Forelimb muscle (tissue), 1 donor: ENCODE results near the gene AAMDC. TPM values are rescaled to one million over a fixed set of nuclear protein-coding genes. Genes with fewer than 3 reads are reported as not detected.
A peak's percentile ranks its signal among the peaks of the same experiment; 100 is the strongest.

Experiments used
- DNase-seq: peaks from one replicate; pipeline ENCODE4 v3.0.0-alpha.2; 2013; ENCODE audit warnings: low read depth
- polyA plus RNA-seq: library from polyadenylated mRNA; unstranded; fragments of 120-200 nt; gene quantifications from one replicate; pipeline ENCODE4 v1.2.1, GENCODE V29; 2013; ENCODE audit not compliant: insufficient read length

The AAMDC gene
- 38.5 TPM for polyA plus RNA-seq

DNA sequence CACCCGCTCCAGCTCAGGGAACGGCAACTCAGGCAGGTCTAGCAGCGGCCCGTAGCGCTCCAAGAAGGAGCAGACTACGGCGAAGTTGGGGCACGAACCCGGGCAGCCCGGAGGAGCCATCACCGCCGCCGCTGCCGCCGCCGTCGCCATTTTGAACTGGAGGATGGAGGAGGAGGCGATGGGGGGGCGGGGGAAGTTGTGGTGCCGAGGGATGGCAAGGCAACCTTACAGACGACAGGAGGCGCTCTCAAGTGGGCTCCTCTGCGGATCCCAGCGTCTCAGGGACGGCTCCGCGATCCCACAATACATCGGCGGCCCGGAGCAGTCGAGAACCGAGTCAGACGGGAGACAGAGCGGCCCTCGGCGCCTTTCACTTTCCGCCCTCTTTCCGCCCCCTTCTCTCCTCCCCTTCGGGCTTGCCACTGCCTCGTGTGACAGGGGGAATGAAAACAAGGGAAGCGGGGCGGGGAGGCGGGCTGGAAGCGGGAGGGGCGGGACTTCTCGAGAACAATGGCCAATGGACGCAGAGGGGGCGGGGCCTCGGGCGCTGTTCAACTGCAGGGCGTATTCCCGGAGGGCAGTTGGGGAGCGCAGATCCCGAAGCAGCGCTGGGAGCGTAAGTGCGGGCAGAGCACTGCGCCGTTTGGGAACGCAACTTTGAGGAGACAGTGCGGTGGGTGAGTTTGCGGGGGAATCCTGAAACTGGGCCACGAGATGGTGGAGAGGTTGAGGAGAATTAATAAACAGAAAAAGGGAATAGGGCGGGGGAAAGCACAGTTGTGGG lies at the start of gene AAMDC, which contains the start of gene RSF1:
Gene AAMDC (plus strand): TSS at position 580 of the 784 bp plus-strand sequence. CDS start 21,353 bp downstream, outside the sequence.
Gene RSF1 (minus strand): TSS at position 158 of the 784 bp plus-strand sequence. CDS start 8 bp downstream, at position 150.
- peak; percentile 94 for DNase-seq

DNA sequence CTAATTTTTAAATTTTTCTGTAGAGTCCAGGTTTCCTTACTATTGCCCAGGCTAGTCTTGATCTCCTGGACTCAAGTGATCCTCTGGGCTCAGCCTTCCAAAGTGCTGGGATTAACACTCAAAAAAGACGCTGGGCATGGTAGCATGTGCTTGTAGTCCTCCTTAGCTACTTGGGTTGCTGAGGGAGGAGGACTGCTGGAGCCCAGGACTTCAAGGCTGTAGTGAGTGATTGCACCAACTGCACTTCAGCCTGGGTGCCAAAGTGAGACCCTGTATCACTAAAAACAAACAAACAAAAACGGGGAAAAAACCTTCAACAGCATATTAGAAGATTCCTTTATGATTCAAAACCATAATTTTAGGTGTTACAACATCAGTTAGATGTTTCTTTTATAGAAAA lies 45.0 kb upstream of the AAMDC start:
- no peak for DNase-seq

DNA sequence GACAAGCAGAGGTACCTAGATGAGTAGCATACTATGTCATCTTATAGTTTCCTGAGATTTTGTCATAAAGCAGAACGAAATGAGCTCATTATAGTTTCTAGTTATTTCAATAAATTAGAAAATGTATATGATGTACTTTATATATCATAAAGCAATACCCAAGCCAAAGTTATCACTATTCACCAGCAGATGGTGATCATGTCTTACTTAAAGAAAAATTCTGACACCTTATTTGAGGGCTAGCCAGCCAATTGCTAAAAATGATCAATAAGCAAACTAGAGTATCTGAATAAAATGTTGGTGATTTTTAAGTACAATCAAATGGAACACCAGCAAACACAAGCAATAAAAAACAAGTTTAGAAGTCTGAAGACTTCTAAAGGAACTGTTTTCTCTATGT lies 44.5 kb upstream of the AAMDC start:
- no peak for DNase-seq

DNA sequence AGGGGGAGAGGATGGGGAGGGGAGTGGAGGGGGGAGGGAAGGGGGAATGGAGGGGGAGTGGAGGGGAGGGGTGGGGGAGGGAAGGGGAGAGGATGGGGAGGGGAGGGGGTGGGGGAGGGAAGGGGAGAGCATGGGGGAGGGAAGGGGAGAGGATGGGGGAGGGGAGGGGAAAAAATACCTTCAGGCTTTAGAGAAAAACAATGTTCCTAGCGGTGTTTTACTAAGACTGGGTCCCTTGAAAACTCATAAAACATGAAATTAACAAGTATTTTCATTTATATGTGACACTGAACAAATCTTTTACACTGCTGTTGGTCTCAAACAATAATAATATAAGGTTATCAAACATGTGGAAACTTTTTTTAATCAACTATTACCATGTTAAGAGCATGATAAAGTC lies 42.8 kb upstream of the AAMDC start:
- no peak for DNase-seq

DNA sequence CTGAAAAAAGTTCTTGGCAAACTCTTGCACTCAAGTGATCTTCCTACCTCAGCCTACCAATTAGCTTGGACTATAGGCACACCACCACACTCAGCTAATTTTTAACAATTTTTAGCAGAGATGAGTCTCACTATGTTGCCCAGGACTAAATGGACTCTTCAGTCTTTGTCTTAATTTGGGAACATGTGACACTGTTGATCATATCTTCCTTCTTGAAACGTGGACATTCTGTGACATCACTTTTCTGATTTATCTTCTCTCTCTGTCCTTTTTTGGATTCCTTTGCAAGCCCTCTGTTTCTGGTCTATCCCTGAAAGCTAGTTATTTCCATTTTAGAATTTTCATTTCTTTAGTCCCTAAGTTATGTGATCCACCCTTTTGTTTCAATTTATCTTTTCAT lies 42.4 kb upstream of the AAMDC start:
- no peak for DNase-seq

DNA sequence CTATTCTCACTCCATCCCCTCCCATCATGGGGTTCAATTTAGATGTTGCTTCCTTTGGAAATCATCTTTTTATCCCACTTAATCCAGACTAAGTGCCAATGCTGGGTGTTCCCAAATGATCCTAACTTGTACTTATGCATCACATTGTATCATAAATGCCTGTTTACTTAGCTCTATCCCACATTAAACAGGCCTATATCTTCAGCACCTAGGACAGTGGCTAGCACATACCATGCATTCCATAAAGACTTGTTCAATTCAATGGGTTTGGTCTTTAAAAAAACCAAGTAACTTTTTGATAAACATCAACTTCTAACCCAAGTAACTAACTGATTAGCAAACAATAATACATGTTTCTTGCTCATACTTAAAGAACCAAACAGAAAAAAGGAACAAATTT lies 41.0 kb upstream of the AAMDC start:
- DNase-seq, result no peak

DNA sequence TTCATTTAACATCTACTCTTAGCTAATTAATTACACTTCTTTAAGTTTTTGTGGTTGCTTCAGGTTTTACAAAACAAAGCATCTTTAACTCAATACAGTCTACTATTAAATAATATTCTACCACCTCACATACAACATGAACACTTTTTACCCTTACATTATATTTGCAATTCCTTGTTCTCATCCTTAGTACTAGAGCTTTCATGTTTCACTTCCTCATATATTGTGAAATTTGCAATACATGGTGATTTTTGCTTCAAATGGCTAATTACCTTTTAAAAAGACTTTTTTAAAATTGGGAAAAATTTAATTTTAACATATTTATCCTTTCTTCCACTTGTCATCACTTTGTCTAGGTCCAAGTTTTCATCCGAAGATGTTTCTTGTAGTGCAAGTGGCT lies 37.9 kb upstream of the AAMDC start:
- no peak for DNase-seq

DNA sequence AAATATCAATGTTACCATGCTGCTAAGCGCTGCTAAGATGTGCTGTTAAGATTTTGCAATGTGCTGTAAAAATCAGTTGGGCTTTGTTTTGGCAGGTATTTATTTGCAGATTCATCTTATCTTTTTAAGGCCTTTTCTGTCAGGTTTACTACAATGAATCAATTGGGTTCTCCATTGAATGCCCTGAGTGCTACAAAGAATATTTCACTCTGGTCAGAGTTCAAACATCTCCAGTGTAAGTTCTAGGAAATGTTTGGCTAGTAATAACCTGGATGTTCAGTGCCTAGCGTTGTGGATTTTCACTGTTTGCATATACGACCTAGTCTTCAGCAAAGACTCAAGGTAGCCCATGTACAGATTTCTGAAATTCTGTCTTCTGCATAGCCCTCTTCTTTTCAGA lies 36.4 kb upstream of the AAMDC start:
- DNase-seq, result no peak

DNA sequence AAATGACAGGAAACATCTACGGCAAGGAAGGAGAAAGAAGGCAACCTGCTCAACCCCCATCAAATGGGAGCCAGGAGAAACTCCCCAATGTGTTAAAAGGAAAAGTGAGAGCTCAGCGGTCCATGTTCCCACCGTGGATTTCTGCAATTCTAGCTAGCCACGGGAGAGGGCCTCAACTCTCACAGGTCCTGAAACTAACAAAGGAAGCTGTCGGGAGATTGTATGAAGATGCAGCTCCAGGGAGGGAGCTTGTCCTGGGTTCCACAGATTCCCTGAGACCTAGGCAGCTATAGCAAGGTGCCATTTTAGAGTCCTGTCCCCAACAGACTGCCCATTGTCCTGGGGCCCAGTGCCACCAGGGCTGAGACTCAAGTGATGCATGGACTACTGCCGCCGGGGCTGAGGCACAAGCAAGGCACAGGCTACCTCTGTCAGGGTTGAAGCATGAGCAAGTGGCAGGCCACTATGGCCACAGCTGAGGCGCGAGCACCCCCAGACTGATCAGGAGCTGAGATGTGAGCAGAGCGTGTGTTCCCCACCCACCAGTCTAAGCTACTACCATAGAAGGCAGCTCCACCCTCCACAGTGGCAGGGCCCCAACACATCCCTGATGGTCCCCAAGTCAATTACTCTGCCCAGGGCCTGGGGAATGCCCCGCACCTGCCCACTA lies 31.7 kb upstream of the AAMDC start:
- DNase-seq, result no peak

DNA sequence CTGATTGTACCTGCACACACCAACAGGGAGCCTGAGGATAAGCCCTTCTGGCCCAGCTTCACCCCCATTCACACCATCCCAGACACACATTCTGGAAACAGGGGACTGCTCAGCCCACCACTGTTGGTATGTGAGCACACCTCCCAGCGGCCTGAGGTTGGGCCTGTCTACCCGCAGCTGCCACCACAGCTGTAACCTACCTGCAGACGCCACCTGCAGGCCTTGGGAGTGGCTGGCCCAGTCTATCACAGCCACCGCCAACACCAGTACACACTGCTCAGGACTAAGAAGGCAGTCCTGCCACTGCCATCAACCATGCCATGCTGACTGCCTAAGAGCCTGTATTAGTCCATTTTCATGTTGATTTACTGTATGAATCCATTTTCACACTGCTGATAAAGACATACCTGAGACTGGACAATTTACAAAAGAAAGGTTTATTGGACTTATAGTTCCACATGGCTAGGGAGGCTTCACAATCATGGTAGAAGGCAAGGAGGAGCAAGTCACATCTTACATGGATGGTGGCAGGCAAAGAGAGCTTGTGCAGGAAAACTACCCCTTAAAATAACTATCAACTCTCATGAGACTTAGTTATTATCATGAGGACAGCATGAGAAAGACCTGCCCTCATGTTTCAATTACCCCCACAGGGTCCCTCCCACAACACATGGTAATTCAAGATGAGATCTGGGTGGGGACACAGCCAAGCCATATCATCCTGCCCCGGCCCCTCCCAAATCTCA lies 31.0 kb upstream of the AAMDC start:
- no peak for DNase-seq

DNA sequence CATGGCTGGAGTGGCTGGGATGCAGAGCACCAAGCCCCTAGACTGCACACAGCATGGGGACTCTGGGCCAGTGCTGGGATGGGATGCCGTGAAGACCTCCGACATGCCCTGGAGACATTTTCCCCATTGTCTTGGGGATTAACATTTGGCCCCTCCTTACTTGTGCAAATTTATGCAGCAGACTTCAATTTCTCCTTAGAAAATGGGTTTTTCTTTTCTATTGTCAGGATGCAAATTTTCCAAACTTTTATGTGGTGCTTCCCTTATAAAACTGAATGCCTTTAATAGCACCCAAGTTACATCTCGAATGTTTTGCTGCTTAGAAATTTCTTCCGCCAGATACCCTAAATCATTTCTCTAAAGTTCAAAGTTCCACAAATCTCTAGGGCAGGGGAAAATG lies 29.6 kb upstream of the AAMDC start:
- DNase-seq, result no peak

DNA sequence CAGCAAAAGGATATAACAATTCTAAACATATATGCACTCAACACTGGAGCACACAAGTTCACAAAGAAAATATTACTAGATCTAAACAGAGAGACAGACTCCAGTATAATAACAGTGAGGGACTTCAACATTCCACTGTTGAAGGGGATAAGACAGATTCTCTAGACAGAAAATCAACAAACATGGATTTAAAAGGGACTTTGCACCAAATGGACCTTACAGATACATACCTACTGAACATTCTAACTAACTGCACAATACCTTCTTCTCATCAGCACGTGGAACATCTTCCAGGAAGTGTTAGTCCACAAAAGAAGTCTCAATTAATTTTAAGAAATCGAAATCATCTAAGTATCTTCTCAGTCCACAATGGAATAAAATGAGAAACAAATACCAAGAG lies 27.0 kb upstream of the AAMDC start:
- DNase-seq, result no peak

DNA sequence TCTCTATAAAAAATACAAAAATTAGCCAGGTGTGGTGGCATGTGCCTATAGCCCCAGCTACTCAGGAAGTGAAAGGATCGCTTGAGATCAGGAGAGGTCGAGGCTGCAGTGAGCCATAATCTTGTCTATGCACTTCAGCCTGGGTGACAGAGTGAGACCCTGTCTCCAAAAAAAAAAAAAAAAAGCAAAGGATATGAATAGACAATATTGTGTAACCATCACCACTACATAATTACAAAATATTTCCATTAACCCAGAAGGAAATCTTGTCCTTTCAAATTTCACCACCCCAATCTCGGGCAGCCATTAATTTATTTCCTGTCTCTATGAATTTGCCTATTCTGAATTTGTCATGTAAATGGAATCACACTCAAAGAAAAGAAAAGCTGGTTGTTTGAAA lies 21.6 kb upstream of the AAMDC start:
- DNase-seq, result no peak

DNA sequence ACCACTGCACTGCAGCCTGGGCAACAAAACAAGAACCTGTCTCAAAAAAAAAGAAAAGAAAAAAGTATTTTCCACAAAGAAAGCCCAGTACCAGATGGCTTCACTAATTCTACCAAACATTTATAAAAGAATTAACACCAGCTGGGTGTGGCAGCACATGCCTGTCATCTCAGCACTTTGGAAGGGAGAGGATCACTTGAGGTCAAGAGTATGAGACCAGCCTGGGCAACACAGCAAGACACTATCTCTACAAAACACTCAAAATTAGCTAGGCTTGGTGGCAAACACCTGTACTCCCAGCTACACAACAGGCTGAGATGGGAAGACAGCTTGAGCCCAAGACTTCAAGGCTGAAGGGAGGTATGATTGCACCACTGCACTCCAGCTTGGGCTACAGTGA lies 20.5 kb upstream of the AAMDC start:
- DNase-seq, result no peak

DNA sequence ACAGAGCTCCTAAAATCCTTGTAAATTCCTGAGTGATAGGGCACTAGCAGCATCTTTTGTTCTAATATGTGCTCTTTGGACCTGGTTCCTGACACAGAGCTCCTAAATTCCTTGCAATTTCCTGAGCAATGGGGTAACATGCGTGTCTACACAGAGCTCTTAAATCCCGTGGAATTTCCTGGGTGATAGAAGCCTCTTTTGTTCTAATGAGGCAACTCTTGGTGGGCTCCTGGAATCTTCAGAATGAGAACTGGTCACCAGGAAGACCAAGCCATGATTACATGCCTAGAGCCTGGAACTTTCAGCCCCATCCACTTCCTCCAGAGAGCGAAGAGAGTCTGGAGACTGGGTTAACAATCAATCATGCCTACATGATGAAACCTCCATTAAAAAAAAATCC lies 19.5 kb upstream of the AAMDC start:
- DNase-seq, result no peak

DNA sequence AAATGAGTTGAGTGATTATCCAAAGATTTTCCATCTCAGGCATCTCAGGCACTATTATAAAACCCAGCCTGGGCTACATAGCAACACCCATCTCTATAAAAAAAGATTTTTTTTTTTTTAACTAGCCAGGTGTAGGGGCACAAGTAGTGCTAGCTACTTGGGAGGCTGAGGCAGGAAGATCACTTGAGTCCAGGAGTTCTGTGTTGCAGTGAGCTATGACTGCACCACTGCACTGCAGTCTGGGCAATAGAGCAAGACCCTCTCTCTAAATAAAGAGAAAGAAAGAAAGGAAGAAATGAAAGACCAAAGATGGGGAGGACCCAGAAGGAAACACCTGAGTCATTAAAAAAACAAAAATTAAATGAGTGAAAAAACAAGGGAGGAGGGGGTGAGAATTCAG lies 14.5 kb upstream of the AAMDC start:
- no peak for DNase-seq

DNA sequence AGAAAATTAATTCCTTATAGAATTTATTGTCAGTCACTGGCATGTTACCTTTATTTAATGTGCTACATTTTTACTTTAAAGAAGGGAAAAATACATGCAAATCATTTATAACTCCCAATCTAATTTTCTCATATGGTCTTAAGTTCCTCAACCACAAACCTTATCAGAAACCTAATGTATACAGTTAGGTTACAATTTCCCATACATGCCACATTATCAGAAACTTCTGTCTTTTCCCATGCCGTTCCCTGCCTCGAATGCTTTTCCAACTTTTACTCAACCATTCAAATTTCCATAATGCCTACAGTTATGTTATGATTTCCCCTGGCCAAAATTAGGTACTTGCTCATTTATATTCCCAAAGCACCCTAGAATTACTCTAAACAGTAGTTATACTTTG lies 14.0 kb upstream of the AAMDC start:
- no peak for DNase-seq

DNA sequence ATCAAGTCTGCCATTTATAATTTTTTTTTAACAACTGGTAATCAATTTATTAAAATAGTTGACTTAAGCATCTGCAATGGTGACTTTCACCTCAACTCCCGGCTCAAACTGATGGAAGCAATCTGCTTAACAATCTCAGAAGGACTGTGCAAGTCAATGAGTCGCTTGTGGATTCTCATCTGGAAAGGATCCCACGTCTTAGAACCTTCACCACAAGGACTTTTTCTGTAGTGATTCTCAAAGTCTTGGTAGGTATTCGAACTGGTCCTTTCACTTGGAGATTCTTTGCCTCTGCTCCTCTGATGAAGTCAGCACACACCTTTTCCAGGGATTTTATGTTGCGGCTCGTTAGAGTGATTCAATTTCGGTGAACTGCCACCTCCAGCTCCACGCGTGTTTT lies 7.7 kb upstream of the AAMDC start:
- DNase-seq, result no peak

DNA sequence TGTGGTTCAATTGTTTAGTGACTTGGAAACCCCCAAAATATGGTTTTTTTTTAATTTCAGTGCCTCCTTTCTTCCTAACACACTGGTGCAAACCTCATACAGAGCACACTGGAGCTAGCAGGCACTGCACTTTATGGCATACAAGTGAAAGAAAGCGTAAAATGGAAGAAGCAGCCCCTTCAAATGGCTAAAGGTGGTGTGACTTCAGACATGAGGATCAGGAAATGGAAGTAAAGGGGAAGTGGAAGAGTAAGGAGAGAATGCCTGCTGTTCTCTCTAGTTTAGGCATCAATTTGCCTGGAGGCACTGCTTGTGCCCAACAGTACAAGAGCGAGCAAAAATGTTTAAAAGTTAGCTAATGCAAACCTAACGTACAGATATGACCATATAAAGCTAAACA lies 6.1 kb upstream of the AAMDC start:
- no peak for DNase-seq

DNA sequence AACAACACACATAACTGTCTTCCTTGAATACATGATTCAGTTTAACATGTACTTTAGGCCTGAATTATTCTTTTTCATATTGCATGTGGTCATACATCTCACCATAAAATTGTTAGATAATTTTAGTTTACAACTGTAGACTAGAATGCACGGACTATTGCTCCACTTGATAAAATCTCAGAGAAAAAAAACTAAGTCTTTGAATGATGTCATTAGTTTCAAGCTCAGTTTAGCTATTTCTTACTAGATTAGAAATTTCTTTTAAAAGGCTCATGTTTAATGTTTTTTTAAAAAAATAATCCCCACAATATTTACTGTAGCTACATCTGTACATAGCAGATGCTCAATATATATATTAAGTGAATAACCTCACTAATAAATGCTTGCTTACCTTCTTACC lies 5.5 kb upstream of the AAMDC start:
- no peak for DNase-seq

DNA sequence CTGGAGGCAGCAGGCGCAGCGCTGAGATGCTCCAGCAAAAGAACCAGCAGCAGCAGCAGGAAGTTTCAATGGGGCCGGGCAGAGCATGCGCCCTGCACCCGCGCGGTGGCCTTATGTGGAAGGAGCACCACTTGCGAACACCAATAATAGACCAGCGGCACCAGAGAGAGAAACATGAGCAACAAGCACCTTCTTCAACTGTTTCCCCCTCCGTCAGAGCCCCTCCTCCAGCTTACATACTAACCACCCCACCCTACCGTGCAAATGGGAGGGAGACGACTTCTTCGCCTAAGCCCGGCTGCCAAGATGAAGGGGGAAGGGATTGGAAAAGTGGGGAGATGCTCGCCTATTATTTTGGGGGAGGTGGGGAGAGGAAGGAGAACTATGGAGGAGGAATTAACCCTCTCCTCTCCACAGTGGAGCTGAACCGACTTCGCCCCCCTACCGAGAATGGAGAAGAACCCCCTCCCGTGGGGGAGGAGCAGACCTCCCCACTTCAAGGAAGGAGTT lies 1.5 kb upstream of the AAMDC start:
- peak; percentile 78 for DNase-seq

DNA sequence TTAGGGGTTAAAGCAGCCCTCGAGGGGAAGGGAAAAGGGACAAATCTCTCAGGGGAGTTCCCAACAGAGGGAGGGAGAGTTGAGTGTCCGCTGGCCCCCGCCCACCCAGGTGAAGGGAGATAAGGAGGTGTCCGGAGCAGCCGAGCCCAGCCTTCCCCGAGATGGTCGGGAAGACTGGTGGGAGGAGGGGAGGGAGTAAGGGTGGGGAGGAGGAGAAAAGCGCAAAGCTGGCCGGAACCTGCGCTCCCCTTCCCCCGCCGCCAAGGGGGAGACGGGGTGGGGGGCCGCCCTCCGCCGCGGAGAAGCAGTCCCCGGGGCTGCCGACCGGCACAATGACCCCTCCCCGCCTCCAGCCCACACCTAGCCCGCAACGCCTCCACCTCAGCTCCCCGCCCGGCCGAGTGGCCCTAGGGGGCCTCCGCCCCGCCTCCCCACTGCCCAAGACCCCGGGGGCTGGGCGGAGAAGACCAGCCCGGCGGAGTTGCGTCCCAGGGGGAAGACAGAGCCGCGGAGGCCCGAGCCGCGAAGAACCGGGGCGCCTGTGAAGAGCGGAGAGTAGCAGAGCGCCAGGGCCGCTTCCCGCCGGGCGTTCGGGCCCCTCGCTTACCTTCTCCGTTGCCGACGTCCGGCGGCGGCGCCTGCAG lies 901 bp upstream of the AAMDC start:
- no peak for DNase-seq
